Measurements from ENCODE around the gene OR2W3.

The OR2W3 gene

DNA sequence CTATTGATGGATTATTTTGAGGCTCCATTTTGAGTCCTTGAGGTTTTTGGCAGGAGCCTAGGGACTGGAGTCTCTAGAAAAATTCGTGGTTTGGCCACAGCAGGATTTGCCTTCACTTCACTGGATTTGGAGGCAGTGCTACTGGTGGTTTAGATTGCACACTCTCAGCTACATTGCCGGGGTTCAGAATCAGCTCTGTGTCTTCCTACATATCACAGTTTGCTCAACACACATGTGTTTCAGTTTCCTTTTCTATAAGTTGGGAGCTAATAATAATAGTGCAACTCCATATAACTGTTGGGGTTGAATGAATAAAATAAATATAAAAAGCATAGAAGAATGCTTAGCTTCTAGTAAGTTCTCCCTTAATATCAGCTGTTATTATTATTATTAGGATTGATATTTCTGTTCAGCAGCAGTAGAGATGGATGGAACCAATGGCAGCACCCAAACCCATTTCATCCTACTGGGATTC is at the start of gene OR2W3:
OR2W3 (plus strand) TSS at position 425 of the 475 bp plus-strand sequence; CDS start at position 425, 0 bp downstream.
- no peak for DNase-seq

DNA sequence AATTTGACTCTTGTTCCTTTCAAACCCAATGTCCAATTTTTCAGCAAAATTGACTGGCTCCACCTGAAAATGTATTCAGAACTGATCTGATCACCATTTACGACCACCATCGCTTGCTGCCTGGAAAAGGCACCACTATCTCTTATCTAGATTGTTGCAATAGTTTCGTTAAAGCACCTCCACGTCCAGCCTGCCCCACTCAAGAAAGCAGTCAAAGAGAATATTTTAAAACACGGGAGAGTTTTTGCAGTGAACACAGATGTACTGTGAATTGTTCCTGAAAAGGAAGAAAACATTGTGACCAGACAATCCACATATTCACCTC is 49.7 kb upstream of the OR2W3 start:
- no peak for DNase-seq

DNA sequence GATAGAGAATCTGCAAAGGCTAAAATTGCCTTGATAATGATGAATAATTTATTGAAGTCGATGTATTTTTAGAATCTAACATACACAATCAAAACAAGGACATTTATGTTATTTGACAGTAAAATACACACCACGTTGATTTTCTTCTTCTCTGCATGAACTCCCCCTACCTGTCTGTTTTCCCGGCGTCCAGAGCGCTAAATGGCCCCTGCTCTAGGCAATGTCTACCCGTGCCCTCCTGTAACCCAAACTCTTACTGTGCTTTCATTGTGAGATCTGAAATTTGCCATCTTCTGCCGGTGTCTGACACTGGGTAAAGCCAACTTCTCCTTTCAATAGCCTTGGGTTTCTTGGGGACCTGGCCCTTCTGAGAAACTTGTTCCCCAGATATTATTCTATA is 47.0 kb upstream of the OR2W3 start:
- no peak for DNase-seq

DNA sequence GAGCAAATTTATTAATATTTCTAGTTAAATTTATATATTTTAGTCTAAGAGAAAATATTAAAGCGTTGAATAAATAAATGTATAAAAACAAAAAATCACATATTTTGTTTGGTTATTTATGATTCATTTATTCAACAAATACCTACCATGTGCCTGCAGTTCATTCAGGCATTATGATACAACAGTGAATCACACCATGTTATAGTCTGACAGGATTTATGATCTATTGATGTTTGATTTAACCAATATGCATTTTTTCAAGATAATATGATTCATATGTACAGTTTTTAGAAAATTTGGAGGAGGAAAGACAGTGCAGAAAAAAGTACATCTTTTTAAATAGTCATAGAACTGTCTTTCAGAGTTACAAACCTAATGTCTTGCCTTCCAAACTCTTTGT is 45.8 kb upstream of the OR2W3 start:
- DNase-seq = no peak

DNA sequence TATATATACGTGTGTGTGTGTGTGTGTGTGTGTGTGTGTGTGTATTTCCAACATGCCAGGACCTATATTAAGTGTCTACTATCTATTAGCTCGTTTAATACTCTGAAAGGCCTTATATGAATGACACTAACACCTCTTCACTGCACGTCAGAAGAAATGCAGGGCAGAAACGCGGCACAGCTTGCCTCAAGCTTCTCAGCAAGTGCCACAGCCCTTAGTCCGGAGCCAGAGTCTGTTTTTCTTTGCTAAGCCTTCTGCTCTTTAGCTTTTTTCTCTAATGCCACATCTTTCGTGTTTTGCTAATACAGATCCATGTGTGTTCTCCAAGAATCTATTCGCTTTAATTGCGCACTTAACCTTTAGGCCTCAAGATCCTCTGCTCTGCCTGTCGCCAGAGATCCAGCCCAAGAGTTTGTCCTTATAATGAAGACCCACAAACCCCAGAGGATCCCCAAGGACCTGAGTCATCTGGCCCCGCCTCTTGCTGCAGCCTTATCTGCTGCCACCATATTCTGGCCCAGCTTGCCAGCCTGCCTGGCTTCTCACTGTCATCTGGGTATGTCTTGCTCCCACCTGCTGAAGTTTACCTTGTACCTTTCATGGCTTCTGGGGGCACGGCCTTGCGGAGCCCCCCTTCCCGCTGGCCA is 40.4 kb upstream of the OR2W3 start:
- DNase-seq = no peak

DNA sequence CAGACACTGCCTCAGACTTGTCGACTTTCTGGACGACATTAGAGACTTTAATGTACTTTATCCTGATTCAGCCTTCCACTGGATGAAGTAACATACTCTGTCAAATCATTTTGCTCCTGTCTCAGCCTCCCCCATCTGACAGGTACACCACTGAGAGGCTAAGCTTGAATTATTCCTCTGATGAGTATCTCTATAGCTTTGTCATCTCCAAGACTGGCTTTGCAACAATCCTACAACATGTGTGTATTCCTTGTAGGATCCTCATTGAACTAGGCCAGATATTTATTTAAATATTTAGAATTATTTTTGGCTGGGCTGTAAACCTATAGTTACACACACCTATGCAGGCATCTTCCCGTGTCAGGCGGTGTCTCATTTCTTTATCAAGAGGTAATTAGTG is 39.5 kb upstream of the OR2W3 start:
- no peak for DNase-seq

DNA sequence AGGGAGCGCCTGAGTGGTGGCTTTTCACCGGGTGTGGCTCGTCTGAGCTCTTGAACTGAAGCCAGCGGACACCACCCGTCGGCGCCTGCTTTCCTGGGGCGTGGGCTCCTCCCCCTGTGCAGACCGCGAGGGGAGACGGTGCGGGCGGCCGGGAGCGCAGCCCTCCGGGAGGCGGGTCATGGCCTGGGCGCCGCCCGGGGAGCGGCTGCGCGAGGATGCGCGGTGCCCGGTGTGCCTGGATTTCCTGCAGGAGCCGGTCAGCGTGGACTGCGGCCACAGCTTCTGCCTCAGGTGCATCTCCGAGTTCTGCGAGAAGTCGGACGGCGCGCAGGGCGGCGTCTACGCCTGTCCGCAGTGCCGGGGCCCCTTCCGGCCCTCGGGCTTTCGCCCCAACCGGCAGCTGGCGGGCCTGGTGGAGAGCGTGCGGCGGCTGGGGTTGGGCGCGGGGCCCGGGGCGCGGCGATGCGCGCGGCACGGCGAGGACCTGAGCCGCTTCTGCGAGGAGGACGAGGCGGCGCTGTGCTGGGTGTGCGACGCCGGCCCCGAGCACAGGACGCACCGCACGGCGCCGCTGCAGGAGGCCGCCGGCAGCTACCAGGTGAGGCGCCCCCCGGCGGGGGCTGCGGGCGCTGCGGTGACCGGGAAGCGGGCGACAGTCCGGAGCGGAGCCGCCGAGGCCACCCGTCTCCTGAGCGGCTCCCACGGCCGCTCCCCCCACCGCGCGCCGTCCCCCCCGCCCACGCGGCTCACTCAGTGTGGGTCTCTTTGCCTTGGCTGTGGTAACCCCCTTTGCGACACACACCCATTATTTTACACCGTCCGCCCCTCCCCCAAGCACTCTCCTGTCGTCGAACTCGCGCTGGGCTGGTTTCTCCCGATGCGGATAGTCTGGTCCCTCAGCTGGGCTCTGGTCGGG is 38.1 kb upstream of the OR2W3 start, which contains the start of gene TRIM58:
TRIM58 (plus strand) TSS at position 119 of the 916 bp plus-strand sequence; CDS start at position 179, 60 bp downstream.
- peak; percentile 39 for DNase-seq

DNA sequence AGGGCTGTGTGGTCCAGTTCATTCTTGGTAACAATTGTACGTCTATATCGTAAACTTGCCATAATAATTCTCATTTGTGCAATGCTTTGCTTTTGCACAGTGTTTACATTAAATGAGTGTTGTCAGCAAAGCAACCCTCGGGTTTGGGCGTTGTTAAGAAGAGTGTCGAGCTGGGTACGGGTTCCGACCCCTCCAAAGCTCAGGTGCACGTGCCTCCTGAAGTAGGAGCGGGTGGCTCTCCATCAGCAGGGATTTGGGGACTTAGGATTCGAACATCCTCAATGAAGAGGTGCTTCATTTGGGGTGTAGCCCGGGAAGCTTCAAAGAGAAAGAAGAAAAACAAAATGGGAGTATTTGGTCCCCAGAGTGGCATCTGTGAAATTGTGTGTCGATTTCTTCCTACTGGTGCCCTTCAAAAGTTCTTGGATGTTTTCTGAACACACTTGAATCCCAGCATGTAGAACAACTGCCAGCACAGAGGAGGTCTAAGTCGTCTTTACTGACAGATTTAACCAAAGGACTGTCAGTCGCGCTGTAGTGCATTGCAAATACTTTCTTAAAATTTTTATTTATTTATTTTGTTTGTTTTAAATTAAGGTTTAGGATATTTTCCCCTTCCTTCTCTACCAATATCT is 37.3 kb upstream of the OR2W3 start:
- DNase-seq = peak; percentile 1

DNA sequence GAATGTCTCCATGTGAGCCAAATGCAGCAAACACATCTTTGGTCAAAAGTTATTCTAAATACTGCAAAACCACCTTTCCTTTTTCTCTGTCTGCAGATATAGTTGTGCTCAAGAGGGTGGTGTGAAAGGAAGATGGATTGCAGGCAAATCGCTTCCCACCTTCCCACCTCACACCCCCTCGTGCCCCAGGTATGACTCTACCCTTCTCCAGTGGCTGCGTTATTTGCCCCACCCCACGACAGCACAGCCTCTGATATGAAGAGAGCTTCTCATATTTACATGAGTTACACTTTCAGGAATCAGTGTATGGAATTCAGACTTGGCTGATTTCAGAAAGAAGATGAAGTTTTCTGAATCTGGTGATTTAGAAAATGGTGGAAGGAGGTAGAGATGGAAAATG is 32.6 kb upstream of the OR2W3 start:
- no peak for DNase-seq

DNA sequence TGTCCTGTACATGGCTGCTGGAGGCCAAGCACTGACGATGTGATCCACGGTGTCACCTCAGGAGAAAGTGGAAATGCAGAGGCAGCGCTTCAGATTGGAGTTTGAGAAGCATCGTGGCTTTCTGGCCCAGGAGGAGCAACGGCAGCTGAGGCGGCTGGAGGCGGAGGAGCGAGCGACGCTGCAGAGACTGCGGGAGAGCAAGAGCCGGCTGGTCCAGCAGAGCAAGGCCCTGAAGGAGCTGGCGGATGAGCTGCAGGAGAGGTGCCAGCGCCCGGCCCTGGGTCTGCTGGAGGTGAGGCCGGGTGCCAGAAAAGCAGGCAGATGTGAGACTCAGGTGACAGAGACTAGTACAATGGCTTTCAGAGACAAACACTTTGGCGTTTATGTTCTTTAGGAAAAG is 30.7 kb upstream of the OR2W3 start:
- no peak for DNase-seq

DNA sequence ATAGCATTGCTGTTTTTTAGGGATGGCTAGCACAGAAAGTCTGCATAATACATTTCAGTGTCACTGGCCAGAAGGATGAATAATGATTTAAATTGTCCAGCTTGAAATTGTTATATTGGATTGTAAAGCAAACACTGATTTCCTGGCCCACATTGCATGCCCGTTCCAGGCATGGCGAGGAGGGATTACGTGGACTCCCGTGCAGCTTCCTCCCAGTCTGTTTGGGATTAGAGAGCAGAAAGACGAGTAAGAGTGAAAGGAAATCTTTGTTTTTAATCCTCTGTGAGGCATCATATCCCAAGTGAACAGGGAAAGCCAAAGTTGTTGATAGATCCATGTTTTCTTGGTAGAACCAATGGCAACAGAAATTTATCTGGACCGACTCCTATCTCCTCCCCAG is 30.0 kb upstream of the OR2W3 start:
- DNase-seq = no peak

DNA sequence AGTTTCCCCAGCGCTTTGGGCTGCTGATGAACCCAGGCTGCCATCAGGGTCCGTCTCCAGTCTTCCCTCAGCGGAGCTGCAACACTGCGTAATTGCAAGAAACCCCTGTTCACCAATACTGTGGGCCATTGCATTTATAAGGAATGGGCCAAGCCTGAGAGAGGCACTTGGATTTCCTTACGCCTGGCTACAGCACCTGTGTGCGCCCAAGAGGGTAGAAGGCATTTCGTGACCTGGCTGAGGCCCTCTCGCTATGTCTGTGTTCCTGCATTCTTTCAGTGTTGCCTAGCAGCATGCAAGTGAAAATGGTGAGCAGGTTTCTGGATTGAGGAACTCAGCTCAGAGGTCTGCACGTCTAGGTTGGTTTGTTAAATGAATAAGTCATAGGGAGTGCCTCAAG is 12.0 kb upstream of the OR2W3 start:
- DNase-seq = no peak

DNA sequence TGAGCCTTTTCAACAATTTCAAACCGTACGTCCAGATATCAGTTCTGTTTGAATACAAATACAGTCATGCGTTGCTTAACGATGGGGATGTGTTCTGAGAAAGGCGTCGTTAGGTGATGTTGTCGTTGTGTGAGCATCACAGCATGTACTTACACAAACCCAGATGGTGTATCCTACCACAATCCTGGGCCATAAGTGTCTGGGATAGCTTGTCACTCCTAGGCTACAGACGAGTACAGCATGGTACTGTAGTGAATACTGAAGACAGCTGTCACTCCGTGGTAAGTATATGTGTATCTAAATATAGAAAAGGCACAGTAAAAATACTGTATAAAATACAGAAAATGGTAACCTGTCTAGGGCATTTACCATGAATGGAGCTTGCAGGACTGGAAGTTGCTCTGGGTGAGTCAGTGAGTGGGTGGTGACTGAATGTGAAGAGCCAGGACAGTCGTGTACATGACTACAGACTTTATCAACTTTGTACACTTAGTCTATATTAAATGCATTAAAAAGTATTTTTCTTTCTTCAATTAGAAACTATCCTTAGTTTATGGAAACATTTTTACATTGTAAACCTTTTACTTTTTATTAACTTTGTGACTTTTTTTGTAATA is 10.5 kb upstream of the OR2W3 start:
- peak; percentile 22 for DNase-seq

DNA sequence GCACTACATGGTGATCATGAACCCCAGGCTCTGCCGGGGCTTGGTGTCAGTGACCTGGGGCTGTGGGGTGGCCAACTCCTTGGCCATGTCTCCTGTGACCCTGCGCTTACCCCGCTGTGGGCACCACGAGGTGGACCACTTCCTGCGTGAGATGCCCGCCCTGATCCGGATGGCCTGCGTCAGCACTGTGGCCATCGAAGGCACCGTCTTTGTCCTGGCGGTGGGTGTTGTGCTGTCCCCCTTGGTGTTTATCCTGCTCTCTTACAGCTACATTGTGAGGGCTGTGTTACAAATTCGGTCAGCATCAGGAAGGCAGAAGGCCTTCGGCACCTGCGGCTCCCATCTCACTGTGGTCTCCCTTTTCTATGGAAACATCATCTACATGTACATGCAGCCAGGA is 589 bp downstream of the OR2W3 start:
- no peak for DNase-seq

DNA sequence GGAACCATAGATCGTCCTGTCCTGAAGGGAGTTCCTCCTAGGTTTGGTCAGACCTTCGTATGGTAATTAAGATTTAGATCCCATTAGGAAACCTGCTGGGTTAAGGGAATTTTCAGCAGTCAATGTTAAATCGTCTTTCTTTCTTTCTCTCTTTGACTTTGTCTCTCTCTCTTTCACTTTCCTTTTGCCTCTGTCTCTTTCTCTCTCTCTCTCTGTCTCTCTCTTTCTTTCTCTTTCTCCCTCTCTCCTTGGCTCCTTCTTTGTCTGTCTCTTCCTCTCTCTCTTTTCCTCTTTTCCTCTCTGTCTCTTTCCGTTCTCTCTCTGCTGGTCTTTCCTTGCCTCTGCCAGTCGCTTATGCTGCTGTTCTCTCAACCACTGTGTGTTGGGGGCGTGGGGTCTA is 8.7 kb downstream of the OR2W3 start:
- no peak for DNase-seq

DNA sequence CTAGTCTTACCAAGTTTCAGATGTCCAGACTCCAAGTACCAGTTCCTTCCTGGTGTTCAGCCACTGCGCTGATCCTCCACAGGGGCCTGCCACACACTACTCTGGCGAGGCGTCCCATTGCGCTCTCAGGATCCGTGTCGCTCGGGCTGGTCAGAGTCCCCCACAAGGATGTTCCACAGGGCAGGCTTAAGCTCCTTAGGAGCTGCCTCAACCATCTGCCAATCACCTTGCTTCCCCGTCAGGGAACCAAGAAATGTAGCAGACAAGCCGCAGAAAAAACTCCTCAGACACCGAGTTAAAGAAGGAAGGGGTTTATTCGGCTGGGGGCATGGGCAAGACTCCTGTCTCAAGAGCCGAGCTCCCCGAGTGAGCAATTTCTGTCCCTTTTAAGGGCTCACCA is 9.8 kb downstream of the OR2W3 start:
- DNase-seq = no peak

DNA sequence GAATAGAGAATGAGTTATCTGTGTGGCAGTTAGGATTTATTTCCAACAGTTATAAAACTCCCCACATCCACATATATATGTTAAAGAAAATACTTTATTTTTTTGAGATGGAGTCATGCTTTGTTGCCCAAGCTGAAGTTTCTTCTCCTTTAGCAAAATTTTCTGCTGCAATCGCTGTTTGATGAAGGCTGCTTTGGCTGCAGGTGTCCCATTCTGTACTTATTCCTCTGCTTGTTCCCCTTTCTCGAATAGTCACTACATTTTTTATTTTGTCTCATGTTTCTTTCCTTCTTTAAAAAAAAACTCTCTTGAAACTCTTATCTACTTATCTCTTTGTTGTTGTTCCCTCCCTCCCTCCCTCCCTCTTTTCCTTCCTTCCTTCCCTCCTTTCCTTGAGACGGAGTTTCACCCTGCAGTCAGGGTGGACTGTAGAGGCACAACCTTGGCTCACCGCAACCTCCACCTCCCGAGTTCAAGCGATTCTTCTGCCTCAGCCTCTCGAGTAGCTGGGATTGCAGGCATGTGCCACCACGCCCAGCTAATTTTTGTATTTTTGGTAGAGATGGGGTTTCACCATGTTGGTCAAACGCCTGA is 10.6 kb downstream of the OR2W3 start:
- DNase-seq = no peak

DNA sequence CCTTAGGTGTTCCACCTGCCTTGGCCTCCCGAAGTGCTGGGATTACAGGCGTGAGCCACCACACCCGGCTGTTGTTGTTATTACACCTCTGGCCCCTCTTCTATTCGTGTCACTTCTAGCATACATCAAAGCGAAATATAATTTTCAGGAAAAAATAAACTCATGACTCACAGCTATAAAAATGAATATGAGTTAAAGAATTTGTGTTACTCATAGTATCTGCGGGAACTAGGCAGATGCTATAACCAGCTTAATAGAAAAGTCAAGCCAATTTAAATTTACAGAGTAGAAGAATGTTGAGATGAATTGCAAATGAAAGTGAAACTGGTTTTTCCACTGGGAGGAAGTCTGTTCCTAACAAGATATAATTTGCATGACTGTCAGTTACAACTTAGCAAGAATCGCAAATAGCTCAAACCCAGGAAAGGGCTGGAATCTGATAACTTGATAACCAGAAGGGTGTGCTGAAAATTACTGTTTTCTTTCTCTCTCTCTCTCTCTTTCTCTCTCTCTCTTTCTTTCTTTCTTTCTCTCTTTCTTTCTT is 11.2 kb downstream of the OR2W3 start:
- peak; percentile 81 for DNase-seq

DNA sequence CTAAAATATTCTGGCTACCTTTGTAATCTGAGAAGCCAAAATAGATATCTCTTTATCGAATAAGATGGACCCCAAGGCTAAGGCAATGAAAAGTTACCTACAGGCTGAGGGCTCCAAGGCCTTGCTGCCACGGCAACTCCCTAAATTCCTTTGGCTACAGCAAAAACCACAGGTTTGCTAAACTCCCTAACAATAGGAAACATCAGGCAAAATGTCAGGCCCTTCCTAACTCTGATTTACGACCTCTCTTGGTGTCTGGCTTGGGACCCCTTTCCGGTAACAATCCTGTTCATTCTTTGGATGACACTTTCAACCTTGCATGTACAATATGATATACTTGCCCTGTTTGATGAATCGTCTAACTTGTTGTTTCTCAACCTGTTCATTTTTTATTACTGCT is 13.4 kb downstream of the OR2W3 start:
- no peak for DNase-seq

DNA sequence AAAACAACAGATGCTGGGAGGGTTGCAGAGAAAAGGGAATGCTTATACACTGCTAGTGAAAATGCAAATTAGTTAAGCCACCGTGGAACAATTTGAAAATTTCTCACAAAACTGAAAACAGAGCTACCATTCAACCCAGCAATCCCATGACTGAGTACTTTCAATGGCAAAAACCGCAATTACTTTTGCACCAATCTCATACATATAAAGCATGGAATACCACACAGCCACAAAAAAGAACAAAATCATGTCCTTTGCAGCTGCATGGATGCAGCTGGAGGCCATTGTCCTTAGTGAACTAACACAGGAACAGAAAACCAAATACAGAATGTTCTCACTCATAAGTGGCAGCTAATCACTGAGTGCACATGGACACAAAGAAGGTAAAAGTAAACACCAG is 18.4 kb downstream of the OR2W3 start:
- no peak for DNase-seq

DNA sequence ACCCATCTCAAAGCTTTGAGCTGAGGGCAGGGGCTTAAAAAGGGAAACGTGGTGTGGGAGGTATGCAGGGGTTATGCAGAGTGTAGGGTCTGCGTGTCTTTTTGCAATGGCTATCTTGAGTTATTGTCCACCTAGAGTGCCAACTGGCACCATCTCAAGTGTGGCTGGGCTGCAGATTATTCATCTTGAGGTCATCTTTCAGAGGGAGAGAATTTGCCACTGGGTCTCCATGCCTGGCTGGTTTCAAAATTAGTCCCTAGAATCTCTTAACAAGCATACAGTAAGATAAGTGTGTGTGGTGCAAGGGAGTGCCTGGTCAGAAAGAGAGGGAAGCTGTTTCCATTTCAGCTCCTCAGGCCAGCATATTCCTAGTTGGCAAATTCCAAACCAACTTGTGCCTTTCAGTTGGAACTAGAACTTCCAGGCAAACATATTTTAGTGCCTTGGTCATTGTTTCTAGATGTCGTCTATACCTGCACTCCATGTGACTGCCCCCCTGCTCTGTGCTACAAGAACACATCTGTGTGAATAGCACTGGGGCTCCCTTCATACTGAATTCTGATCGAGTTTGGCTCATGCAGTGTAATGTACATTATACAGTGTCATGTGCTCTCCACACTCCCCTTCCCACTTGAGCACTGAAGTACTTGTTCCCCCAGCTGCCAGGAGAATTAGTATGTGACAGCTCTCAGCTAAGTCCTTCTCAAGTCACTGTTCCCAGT is 19.7 kb downstream of the OR2W3 start:
- no peak for DNase-seq

DNA sequence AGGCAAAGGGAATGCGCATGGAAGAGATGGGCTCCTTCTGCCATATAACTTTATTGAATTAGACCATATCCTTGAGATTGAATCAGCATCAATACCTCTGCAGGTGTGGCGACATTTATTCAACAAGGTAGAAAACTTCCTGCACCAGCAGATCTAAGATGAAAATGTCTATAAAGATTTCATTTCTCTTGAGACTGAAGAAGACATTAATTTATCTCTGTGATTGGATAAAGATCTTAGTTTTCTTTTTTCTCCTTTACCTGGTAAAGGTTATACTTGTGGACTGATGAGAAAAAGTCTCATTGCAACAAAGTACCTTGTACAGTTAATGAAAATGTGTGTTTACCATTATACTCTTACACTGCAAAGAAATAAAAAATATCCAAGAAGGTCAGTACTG is 24.6 kb downstream of the OR2W3 start, which contains the start of gene OR2T8:
OR2T8 (plus strand) TSS at position 301 of the 400 bp plus-strand sequence. CDS start 766 bp downstream, outside the sequence.
- no peak for DNase-seq

All from suppressor macrophage treated with lipopolysaccharide for 4 hours (primary cell).